ENCODE data around the gene SULT1A3.
"Not testable (repeated sequence)": the region's sequence is repeated elsewhere in the genome, so short reads cannot be mapped to it uniquely, and the experiment has no call there.

Gene SULT1A3

DNA sequence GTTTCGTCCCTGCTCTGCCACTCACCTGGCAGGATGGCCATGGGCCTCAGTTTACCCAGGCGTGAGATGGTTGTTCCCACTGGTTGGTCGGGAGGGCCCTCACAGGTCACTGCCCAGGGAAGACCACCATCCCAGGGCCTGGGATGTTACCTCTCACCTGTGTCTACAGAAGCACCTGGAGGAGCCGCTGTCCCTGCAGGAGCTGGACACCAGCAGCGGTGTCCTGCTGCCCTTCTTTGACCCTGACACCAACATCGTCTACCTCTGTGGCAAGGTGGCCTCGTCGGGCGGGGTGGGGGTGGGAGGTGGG is 11.5 kb upstream of the SULT1A3 start:
- no peak for DNase-seq

DNA sequence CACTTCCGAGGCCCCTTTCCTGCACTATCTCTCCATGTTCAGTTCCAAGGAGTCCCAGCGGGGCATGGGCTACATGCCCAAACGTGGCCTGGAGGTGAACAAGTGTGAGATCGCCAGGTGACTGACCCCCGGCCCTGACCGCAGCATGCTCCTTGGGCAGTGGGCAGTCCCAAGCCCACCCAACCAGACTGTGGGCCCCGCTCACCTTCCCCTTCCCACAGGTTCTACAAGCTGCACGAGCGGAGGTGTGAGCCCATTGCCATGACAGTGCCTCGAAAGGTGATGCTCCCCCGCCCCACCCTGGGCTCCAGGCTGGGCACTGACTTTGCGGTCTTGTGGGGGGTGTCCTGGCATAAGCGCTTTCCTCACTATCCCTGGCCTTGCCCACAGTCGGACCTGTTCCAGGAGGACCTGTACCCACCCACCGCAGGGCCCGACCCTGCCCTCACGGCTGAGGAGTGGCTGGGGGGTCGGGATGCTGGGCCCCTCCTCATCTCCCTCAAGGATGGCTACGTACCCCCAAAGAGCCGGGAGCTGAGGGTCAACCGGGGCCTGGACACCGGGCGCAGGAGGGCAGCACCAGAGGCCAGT is 11.0 kb upstream of the SULT1A3 start:
- no peak for DNase-seq

GRCh38 chr16:30191158-30191557 is 7.9 kb upstream of the SULT1A3 start:
- DNase-seq, result not testable (repeated sequence)

DNA sequence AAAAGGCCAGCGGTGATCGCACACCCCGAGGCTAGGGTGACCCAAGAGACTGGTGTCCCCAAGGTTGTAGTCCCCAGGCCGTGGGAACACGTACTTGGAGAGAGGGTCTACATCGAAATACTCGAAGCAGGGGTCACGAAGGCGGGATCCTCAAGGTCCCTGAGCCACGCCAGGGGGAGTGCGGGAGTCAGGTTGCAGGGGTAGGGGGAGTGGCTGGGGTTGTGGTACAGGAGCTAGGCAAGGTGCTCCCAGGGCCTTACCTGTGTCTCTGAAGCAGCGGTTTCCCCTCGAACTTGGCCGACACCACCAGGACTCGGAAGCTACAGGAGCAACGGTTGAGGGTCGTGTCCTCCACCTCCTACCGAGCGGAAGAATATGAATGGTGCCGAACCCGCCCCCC is 6.0 kb upstream of the SULT1A3 start:
- not testable (repeated sequence) for DNase-seq

- not testable (repeated sequence) for DNase-seq
Observed at GRCh38 chr16:30193615-30194014, 5.4 kb upstream of the SULT1A3 start, which contains the start of the genes BOLA2B and SLX1A. Gene BOLA2B, minus strand, starts transcription at chr16:30193666. Its CDS starts 71 bp downstream, at chr16:30193595. Gene SLX1A, plus strand, starts transcription at chr16:30193875. Its CDS starts 210 bp downstream, at chr16:30194085.

- not testable (repeated sequence) for DNase-seq
Observed at GRCh38 chr16:30194172-30194925, 4.7 kb upstream of the SULT1A3 start.

DNA sequence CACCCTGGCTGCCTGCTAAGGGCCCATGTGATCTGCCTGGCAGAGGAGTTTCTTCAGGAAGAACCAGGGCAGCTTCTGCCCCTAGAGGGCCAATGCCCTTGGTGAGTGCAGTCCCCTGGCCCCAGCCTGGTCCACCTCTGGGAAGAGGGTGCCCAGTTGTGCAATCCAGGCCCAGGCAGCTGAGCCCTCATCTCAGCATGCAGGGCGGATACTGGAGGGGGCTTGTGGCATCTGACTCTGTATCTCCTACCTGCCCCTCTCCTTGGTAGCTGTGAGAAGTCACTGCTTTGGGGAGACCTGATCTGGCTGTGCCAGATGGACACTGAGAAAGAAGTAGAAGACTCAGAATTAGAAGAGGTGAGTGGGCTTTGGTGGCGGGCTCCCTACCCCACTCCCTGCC is 2.1 kb upstream of the SULT1A3 start:
- not testable (repeated sequence) for DNase-seq

DNA sequence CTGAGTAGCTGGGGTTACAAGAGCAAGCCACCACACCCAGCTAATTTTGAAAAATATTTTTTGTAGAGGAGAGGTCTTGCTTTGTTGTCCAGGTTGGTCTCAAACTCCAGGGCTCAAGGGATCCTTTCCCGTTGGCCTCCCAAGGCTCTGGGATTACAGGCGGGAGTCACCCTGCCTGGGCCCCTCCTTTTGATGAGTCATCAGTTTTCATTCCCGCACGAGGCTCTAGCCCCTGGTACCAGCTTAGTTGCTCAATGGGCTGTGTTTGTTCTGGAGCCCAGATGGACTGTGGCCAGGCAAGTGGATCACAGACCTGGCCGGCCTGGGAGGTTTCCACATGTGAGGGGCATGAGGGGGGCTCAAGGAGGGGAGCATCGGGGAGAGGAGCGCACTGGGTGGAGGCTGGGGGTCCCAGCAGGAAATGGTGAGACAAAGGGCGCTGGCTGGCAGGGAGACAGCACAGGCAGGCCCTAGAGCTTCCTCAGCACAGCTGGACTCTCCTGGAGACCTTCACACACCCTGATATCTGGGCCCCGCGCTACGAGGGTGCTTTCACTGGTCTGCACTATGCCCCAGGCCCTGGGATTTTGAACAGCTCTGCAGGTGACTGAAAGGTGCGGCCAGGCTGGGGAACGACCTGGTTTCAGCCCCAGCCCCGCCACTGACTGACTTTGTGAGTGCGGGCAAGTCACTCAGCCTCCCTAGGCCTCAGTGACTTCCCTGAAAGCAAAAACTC is 721 bp downstream of the SULT1A3 start:
- DNase-seq, result not testable (repeated sequence)

- DNase-seq, result not testable (repeated sequence)
Observed at GRCh38 chr16:30205541-30206236, 6.6 kb downstream of the SULT1A3 start.

GRCh38 chr16:30206252-30206651 is 7.2 kb downstream of the SULT1A3 start:
- not testable (repeated sequence) for DNase-seq

GRCh38 chr16:30207063-30207704 is 8.1 kb downstream of the SULT1A3 start:
- not testable (repeated sequence) for DNase-seq

DNA sequence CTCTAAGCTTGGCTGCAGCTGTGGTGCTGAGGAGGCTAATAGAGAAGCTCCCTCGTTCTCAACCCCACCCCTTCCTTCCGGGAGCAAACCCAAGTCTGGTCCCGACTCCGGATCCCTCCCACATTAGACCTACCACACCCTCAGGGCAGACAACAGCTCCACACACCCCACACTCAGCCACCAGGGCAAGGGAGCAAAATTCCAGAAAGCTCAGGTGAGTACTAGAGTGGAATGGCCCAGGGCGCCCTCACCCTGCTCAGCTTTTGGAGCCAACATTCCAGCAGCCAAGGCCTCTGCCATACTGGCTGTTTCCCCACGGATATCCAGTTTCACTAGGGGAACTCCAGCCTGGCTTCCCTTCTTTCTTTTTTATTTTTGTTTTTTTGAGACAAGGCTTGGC is 10.0 kb downstream of the SULT1A3 start:
- not testable (repeated sequence) for DNase-seq

- not testable (repeated sequence) for DNase-seq
Observed at GRCh38 chr16:30211414-30211813, 12.4 kb downstream of the SULT1A3 start.

- DNase-seq, result not testable (repeated sequence)
Observed at GRCh38 chr16:30217082-30217481, 18.0 kb downstream of the SULT1A3 start.

DNA sequence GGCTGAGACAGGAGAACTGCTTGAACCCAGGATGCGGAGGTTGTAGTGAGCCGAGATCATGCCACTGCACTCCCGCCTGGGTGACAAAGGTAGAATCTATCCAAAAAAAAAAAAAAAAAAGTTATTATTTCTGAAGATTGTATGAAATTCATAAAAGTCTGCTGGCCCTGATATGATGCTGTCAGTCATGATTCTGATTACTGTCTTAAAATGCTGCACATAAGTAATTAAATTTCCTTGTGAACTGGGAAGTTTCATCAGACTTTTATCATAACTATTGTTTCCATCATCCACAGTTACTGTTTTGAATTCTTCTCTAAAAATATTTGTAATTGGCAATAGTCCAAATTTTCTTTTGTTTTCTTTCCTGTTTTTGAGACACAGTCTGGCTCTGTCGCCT is 49.3 kb downstream of the SULT1A3 start, which contains the start of gene NPIPB13:
Gene NPIPB13, minus strand, starts transcription at position 101 of the 400 bp plus-strand sequence. CDS start 2,906 bp downstream, outside the sequence.
- DNase-seq, result not testable (repeated sequence)

Measured in DMS79 (cell line).